GM21529 (cell line): ENCODE measurements around the gene ARSH.
"Not testable (repeated sequence)": the region's sequence is repeated elsewhere in the genome, so short reads cannot be mapped to it uniquely, and the experiment has no call there.

Experiments
- ATAC-seq: cut with Tn5 transposase; IDR thresholded peaks from one replicate; pipeline ENCODE4 v1.9.1; 2021; ENCODE audit not compliant: unreplicated experiment

ARSH gene

GRCh38 chrX:3006495-3006894, at the start of gene ARSH:
Gene ARSH, plus strand, starts transcription at chrX:3006546. Its CDS starts 67 bp downstream, at chrX:3006613.
- no peak for ATAC-seq

- ATAC-seq, result no peak
Observed at GRCh38 chrX:2958199-2958598, 48.1 kb upstream of the ARSH start.

- no peak for ATAC-seq
Observed at GRCh38 chrX:2960861-2961515, 45.4 kb upstream of the ARSH start.

- no peak for ATAC-seq
Observed at GRCh38 chrX:2962381-2962780, 44.0 kb upstream of the ARSH start.

GRCh38 chrX:2963449-2963848, 42.9 kb upstream of the ARSH start:
- not testable (repeated sequence) for ATAC-seq

- not testable (repeated sequence) for ATAC-seq
Observed at GRCh38 chrX:2963992-2964794, 42.2 kb upstream of the ARSH start.

GRCh38 chrX:2965965-2966364, 40.4 kb upstream of the ARSH start:
- no peak for ATAC-seq

GRCh38 chrX:2967012-2967411, 39.3 kb upstream of the ARSH start:
- ATAC-seq, result no peak

GRCh38 chrX:2967584-2967983, 38.8 kb upstream of the ARSH start:
- ATAC-seq, result no peak

- ATAC-seq, result no peak
Observed at GRCh38 chrX:2967998-2968909, 38.1 kb upstream of the ARSH start.

- ATAC-seq, result no peak
Observed at GRCh38 chrX:2969021-2969420, 37.3 kb upstream of the ARSH start.

- no peak for ATAC-seq
Observed at GRCh38 chrX:2972391-2972790, 34.0 kb upstream of the ARSH start.

- ATAC-seq, result no peak
Observed at GRCh38 chrX:2974961-2975360, 31.4 kb upstream of the ARSH start.

- ATAC-seq, result not testable (repeated sequence)
Observed at GRCh38 chrX:2978639-2979038, 27.7 kb upstream of the ARSH start.

- ATAC-seq, result no peak
Observed at GRCh38 chrX:2984342-2984741, 22.0 kb upstream of the ARSH start.

- no peak for ATAC-seq
Observed at GRCh38 chrX:2989565-2989964, 16.8 kb upstream of the ARSH start.

- ATAC-seq, result no peak
Observed at GRCh38 chrX:3010532-3010931, 4.2 kb downstream of the ARSH start.

- no peak for ATAC-seq
Observed at GRCh38 chrX:3017492-3017891, 11.1 kb downstream of the ARSH start.

- no peak for ATAC-seq
Observed at GRCh38 chrX:3024176-3024575, 17.8 kb downstream of the ARSH start.

GRCh38 chrX:3026074-3026815, 19.9 kb downstream of the ARSH start:
- no peak for ATAC-seq

- ATAC-seq, result no peak
Observed at GRCh38 chrX:3029129-3029528, 22.8 kb downstream of the ARSH start.
